ENCODE results near the gene RHBDD2. TPM values are rescaled to one million over a fixed set of nuclear protein-coding genes. Genes with fewer than 3 reads are reported as not detected.

The RHBDD2 gene
- total and polyA plus RNA-seq, 2 donors (not counting 3 experiments of a cell fraction or from before 2014, with no cell fraction given): 36.7 to 99.2 TPM

DNA sequence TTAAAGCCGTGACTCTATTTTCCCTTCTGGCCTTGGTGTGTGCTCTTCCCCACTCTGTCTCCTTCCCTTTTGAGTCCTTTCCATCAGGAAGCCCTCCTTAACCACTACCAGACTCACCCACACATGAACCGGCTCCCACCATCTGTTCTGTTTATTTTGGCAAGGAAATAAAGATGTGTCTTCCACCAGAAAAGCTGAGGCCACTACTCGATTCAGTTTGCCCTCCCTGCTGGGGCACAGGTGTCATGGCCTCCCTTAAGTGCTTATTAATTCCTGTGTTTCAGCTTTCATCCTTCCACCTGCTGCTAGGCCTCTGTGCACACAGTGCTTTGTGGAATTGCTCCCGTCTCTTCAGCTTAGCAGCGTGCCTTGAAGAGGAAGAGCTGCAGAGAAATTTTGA is 52.8 kb downstream of the RHBDD2 start:
- TF ChIP-seq EZH2 (IDR thresholded peaks at IDR 0.05; ENCODE audit: borderline replicate concordance, low read depth, low read length, severe bottlenecking): no peak
- no peak for TF ChIP-seq FOS (IDR thresholded peaks at IDR 0.05; ENCODE audit: borderline replicate concordance, insufficient read depth, low read length)
- TF ChIP-seq, protein P1, sequence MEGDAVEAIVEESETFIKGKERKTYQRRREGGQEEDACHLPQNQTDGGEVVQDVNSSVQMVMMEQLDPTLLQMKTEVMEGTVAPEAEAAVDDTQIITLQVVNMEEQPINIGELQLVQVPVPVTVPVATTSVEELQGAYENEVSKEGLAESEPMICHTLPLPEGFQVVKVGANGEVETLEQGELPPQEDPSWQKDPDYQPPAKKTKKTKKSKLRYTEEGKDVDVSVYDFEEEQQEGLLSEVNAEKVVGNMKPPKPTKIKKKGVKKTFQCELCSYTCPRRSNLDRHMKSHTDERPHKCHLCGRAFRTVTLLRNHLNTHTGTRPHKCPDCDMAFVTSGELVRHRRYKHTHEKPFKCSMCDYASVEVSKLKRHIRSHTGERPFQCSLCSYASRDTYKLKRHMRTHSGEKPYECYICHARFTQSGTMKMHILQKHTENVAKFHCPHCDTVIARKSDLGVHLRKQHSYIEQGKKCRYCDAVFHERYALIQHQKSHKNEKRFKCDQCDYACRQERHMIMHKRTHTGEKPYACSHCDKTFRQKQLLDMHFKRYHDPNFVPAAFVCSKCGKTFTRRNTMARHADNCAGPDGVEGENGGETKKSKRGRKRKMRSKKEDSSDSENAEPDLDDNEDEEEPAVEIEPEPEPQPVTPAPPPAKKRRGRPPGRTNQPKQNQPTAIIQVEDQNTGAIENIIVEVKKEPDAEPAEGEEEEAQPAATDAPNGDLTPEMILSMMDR (IDR thresholded peaks at IDR 0.05; ENCODE audit: extremely low read depth in 1 of 2, insufficient read depth in 1 of 2, low read depth in 1 of 2, low read length in 2 of 2): no peak
- no peak for TF ChIP-seq POLR2A (IDR thresholded peaks at IDR 0.05; ENCODE audit: low read depth, low read length)
- TF ChIP-seq POLR2AphosphoS5 (IDR thresholded peaks at IDR 0.05; ENCODE audit: insufficient read depth, low read depth, low read length): no peak
- TF ChIP-seq, protein P2, sequence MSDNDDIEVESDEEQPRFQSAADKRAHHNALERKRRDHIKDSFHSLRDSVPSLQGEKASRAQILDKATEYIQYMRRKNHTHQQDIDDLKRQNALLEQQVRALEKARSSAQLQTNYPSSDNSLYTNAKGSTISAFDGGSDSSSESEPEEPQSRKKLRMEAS (IDR thresholded peaks at IDR 0.05; ENCODE audit: insufficient read depth, insufficient read length): no peak
- no peak for TF ChIP-seq JUN (IDR thresholded peaks at IDR 0.05; ENCODE audit: borderline replicate concordance, insufficient read depth, insufficient read length, low read depth)
- no peak for TF ChIP-seq GATA2 (IDR thresholded peaks at IDR 0.05; ENCODE audit: insufficient read depth, insufficient read length, low read depth, low read length)
- intact Hi-C loops (cut with micrococcal nuclease) (no loop called here), dilution Hi-C loops (cut with MboI; ENCODE audit: extremely low pct_ligation_motif_present, low sequenced_read_pairs) (no loop called here)
- H3K9me3 ChIP-seq (replicated peaks; ENCODE audit: control insufficient read depth, insufficient read depth, low read length): no peaks in the 10 kb centered on the region
- no peak for DNase-seq (ENCODE audit: low read depth, low spot score)
- H3K9ac ChIP-seq (replicated peaks; ENCODE audit: extremely low read depth, insufficient read depth, low read length): no peak overlapping the region
- no peaks in the 10 kb centered on the region for H3K27me3 ChIP-seq (ENCODE audit: control insufficient read depth in 2 of 2, insufficient read depth in 2 of 2, low read length in 2 of 2)
- H4K20me1 ChIP-seq (replicated peaks; ENCODE audit: control insufficient read depth, extremely low read depth, insufficient read depth, low read length): no peaks in the 10 kb centered on the region
- H3K79me2 ChIP-seq (ENCODE audit: control insufficient read depth, insufficient read depth, low read length): peaks cover 6% of the 10 kb centered on the region
- no peak overlapping the region for H3K4me2 ChIP-seq (ENCODE audit: insufficient read depth, low read length)
- no peak overlapping the region for H3K4me3 ChIP-seq (replicated peaks in 1 of 3; ENCODE audit: insufficient read depth in 1 of 3, low read depth in 1 of 3, low read length in 3 of 3)
- ChIA-PET POLR2A (no interaction called here), CTCF (interaction anchor here (1.0 to 1.4 kb wide), 2 partner anchors 16 to 89 kb away, joined by 3 to 4 read pairs; no protein-coding TSS in a partner anchor)
- no peaks in the 10 kb centered on the region for H3K4me1 ChIP-seq (ENCODE audit: control insufficient read depth, extremely low read depth, insufficient read depth, low read length)
- FAIRE-seq: no peak
- no peak overlapping the region for H2AFZ ChIP-seq (ENCODE audit: low read depth, low read length)
- no TSS peak for BruUV-seq (replicated peaks)
- H3K36me3 ChIP-seq (ENCODE audit: control insufficient read depth in 2 of 2, extremely low read depth in 1 of 2, insufficient read depth in 2 of 2, low read length in 2 of 2): peaks cover 0 to 3% of the 10 kb centered on the region in 2 experiments
- no peaks in the 10 kb centered on the region for H3K9me1 ChIP-seq (replicated peaks; ENCODE audit: control insufficient read depth, extremely low read depth, insufficient read depth, low read length)
- no peak overlapping the region for H3K27ac ChIP-seq (ENCODE audit: insufficient read depth, low read depth, low read length)
